Epithelial cell of esophagus (primary cell): ENCODE measurements around the gene TRAPPC3L.

ENCODE experiments used
- DNase-seq: peaks from one replicate; pipeline ENCODE4 v3.0.0; 2010; ENCODE audit warnings: low read depth
- H3K4me3 ChIP-seq: 2 replicates; pipeline ENCODE4 v1.5.1; 2011; ENCODE audit warnings: mild to moderate bottlenecking, low read length, control low read depth
- TF ChIP-seq, protein P1 (sequence below): IDR thresholded peaks from 2 replicates; pipeline ENCODE4 v1.5.1; 2011; ENCODE audit warnings: low read depth, mild to moderate bottlenecking, low read length, control low read depth, inconsistent platforms; ENCODE audit not compliant: insufficient read depth; ENCODE audit errors: missing control alignments

Gene TRAPPC3L

DNA sequence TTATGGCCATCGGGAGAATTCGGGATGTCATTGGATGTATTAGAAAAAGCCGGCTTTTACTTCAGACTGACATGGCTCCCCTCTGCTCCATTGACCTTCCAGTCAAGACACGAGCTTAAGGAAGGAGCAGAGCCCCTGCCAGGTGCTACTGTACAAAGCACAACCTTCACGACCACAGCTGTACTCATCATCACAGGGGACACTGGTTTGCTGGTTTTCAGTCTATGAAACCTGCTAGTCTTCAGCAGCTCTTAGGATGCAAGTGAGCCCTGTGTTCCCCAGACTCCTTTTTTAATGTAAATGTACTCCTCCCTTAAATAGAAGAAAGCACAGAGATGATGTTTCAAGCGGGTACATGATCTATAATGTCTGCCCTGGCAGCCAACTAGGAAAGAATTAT, 1.9 kb upstream of the TRAPPC3L start:
- DNase-seq, result no peak
- no peak overlapping the region for H3K4me3 ChIP-seq
- TF ChIP-seq, protein P1, sequence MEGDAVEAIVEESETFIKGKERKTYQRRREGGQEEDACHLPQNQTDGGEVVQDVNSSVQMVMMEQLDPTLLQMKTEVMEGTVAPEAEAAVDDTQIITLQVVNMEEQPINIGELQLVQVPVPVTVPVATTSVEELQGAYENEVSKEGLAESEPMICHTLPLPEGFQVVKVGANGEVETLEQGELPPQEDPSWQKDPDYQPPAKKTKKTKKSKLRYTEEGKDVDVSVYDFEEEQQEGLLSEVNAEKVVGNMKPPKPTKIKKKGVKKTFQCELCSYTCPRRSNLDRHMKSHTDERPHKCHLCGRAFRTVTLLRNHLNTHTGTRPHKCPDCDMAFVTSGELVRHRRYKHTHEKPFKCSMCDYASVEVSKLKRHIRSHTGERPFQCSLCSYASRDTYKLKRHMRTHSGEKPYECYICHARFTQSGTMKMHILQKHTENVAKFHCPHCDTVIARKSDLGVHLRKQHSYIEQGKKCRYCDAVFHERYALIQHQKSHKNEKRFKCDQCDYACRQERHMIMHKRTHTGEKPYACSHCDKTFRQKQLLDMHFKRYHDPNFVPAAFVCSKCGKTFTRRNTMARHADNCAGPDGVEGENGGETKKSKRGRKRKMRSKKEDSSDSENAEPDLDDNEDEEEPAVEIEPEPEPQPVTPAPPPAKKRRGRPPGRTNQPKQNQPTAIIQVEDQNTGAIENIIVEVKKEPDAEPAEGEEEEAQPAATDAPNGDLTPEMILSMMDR, result no peak

DNA sequence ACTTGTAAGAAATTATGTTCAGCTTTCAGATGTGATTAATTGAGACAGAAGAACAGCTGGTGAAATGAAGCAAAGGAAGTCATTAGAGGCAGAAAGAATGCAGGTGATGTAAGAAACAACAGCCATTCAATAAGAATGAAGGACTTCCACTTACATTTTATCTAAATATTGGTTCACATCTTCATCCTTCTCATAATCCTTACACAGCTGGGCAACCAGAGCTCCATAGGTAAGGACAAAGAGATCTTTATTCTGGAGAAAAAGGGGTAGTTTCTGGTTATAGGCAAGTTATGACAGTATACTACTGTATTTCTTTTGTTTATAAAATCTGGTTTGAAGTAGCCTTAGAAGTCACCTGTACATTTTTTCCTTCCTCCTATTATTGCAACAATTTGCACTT, 2.3 kb downstream of the TRAPPC3L start:
- DNase-seq, result no peak
- TF ChIP-seq, protein P1, result no peak

DNA sequence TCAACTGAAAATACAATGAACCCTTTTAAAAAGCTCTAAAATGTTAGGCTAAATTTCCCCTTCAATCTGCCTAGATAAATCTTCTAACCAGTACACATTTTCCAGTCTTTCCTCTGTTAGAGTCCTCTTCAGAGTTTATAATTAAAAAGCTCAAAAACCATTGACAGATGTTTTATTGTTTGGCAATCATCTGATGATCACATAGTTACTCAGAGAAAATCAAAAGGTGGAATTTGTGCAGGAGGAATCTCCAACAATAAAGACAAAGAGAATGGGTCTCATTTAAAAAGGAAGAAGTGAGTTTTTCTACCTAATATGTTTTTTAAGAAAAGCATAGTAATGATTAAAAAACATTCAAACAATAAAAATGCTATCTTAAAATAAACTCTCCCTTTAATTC, 3.1 kb downstream of the TRAPPC3L start:
- DNase-seq, result peak; percentile 31
- H3K4me3 ChIP-seq, result no peak overlapping the region
- TF ChIP-seq, protein P1, result no peak

More for the DNA sequence above, 2.3 kb downstream of the TRAPPC3L start:
- H3K4me3 ChIP-seq, result no peak overlapping the region

DNA sequence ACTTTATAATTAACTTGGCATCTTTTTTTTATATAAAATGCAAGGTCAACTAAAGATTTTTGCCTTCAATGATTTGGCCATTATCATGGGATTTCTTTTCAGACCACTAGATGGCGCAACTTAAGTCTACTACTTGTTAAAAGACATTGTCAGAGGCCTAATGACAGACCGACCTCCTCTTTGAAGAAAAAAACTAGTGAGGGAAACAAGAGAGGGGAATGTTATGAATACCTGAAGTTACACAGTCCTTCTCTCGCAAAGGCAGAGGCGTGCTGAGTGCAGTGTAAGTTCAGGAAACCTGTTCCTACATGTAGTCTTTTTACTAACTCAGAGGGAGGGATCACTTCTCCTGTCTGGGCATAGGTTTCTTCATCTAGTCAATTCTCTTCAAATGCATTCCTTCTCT, 9.3 kb downstream of the TRAPPC3L start:
- DNase-seq, result peak; percentile 94
- TF ChIP-seq, protein P1, result peak; percentile 67
- H3K4me3 ChIP-seq, result no peak overlapping the region

DNA sequence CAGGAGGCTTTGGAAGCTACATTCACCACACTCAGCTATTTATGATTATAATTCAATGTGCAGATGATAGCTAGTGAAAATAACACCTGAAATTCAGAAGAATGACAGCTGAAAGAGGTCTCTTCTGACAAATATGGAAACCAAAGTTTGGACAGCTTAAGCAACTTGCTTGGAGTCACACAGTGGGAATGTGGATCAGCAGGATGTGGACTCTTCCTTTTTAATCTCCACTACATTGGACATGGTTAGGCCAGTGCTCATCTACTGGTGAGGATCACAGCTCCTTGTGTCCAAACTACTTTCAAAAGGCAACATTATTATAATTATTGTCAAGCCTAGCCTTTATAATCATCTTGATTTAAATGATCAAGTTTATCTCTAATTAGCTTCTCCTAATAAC, 10.4 kb downstream of the TRAPPC3L start:
- no peak overlapping the region for H3K4me3 ChIP-seq
- TF ChIP-seq, protein P1, result no peak
- peak; percentile 84 for DNase-seq

DNA sequence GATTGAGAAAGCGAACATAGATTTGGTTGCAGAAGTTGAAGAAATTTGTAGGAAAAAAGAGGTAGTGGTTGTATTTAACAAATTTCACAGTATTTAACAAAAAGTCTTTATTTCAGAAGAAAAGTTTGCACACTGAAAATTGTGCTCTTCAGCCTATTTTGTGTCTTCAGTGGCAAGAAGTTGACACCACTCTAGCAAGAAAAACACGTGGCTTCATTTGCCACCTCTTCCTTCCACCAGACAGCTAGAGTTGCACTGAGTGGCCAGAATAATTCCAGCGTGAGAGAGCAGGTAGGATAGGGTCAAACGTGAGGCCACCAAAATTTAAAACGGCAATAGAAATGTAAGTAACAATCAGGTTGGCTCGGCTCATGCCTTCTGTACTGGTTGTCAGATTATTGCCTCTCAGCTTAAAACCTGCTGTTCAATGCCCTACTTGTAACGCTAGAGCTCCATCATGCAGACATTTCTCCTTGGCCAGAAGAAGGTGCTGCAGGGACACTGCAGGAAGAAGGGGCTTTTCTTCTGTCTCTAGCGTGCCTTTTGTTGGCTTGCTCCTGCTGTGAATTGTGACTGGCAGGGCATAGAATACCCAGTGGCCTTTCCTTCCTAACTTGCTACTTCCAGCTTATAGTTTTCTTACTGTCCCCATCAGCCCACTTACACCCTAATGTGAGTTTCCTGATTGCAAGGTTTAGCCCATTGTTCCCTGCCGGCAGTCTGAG, 12.1 kb downstream of the TRAPPC3L start:
- no peak overlapping the region for H3K4me3 ChIP-seq
- TF ChIP-seq, protein P1, result no peak
- no peak for DNase-seq
